ENCODE data around the gene LYPD6B. TPM values are rescaled to one million over a fixed set of nuclear protein-coding genes. Genes with fewer than 3 reads are reported as not detected.

LYPD6B gene
- total RNA-seq, 5 donors from 2014 or later (not counting 1 experiment from before 2014, with no cell fraction given): not detected

GRCh38 chr2:149063177-149063576, 24.7 kb downstream of the LYPD6B start:
- Histone ChIP-seq H3K4me3 (ENCODE audit: control insufficient read depth in 1 of 2, extremely low read depth in 1 of 2, low read length in 1 of 2) (no peak overlapping the region), H3K9me3 (no peaks in the 10 kb centered on the region), H3K4me1 (ENCODE audit: control insufficient read depth in 1 of 2, extremely low read depth in 1 of 2, insufficient read depth in 2 of 2, low read length in 2 of 2) (no peaks in the 10 kb centered on the region), H3K27ac (ENCODE audit: low read length) (no peak overlapping the region), H3K36me3 (ENCODE audit: control insufficient read depth in 2 of 2, extremely low read depth in 1 of 2, insufficient read depth in 1 of 2, low read length in 1 of 2) (no peaks in the 10 kb centered on the region), H3K27me3 (replicated peaks in 1 of 2; ENCODE audit: control insufficient read depth in 2 of 2, extremely low read depth in 1 of 2, insufficient read depth in 2 of 2, low read length in 1 of 2) (no peaks in the 10 kb centered on the region)
- Mint-ChIP-seq H3K27me3 (peaks cover 2 to 5% of the 10 kb centered on the region in 2 donors), H3K36me3 (no peaks in the 10 kb centered on the region), H3K27ac (no peak overlapping the region), H3K4me1 (no peaks in the 10 kb centered on the region), H3K4me3 (no peak overlapping the region), H3K9me3 (peaks cover 0 to 4% (median 0%) of the 10 kb centered on the region in 3 donors)
- ATAC-seq (replicated peaks in 1 of 4) (no peak), DNase-seq (no peak)
- POLR2A ChIA-PET: no interaction called here
- CTCF ChIA-PET: interaction anchor here in 1 of 2 donors (1.2 kb wide), 1 partner anchor 47 kb away, joined by 3 read pairs; no protein-coding TSS in a partner anchor
- no CpG with 5 or more reads among the region's 4 CpGs for WGBS (ENCODE audit: insufficient coverage)

GRCh38 chr2:149064365-149064841, 25.9 kb downstream of the LYPD6B start:
- CTCF ChIA-PET: interaction anchor here in 1 of 2 donors (1.2 kb wide), 1 partner anchor 48 kb away, joined by 3 read pairs; no protein-coding TSS in a partner anchor
- Mint-ChIP-seq H3K4me1 (peaks cover 7 to 9% (median 8%) of the 10 kb centered on the region in 3 donors), H3K9me3 (peaks cover 0 to 4% (median 0%) of the 10 kb centered on the region in 3 donors), H3K27ac (no peak overlapping the region), H3K36me3 (no peaks in the 10 kb centered on the region), H3K4me3 (no peak overlapping the region), H3K27me3 (peaks cover 0 to 12% of the 10 kb centered on the region in 2 donors)
- Histone ChIP-seq H3K27me3 (replicated peaks in 1 of 2; ENCODE audit: control insufficient read depth in 2 of 2, extremely low read depth in 1 of 2, insufficient read depth in 2 of 2, low read length in 1 of 2) (no peaks in the 10 kb centered on the region), H3K27ac (ENCODE audit: low read length) (no peak overlapping the region), H3K36me3 (ENCODE audit: control insufficient read depth in 2 of 2, extremely low read depth in 1 of 2, insufficient read depth in 1 of 2, low read length in 1 of 2) (no peaks in the 10 kb centered on the region), H3K4me1 (ENCODE audit: control insufficient read depth in 1 of 2, extremely low read depth in 1 of 2, insufficient read depth in 2 of 2, low read length in 2 of 2) (no peaks in the 10 kb centered on the region), H3K4me3 (ENCODE audit: control insufficient read depth in 1 of 2, extremely low read depth in 1 of 2, low read length in 1 of 2) (no peak overlapping the region), H3K9me3 (no peaks in the 10 kb centered on the region)
- 75% methylated on average over 2 of the region's 3 CpGs for WGBS (ENCODE audit: insufficient coverage)
- POLR2A ChIA-PET: no interaction called here
- DNase-seq: no peak
- ATAC-seq (replicated peaks in 1 of 4): no peak

GRCh38 chr2:149064856-149065630, 26.5 kb downstream of the LYPD6B start:
- Histone ChIP-seq H3K9me3 (no peaks in the 10 kb centered on the region), H3K36me3 (ENCODE audit: control insufficient read depth in 2 of 2, extremely low read depth in 1 of 2, insufficient read depth in 1 of 2, low read length in 1 of 2) (no peaks in the 10 kb centered on the region), H3K27ac (ENCODE audit: low read length) (no peak overlapping the region), H3K4me1 (ENCODE audit: control insufficient read depth in 1 of 2, extremely low read depth in 1 of 2, insufficient read depth in 2 of 2, low read length in 2 of 2) (no peaks in the 10 kb centered on the region), H3K4me3 (ENCODE audit: control insufficient read depth in 1 of 2, extremely low read depth in 1 of 2, low read length in 1 of 2) (no peak overlapping the region), H3K27me3 (replicated peaks in 1 of 2; ENCODE audit: control insufficient read depth in 2 of 2, extremely low read depth in 1 of 2, insufficient read depth in 2 of 2, low read length in 1 of 2) (no peaks in the 10 kb centered on the region)
- no CpG with 5 or more reads among the region's 5 CpGs for WGBS (ENCODE audit: insufficient coverage)
- ATAC-seq (replicated peaks in 1 of 4) (no peak), DNase-seq (no peak)
- H3K4me1 Mint-ChIP-seq: peaks cover 13 to 15% (median 14%) of the 10 kb centered on the region in 3 donors
- ChIA-PET CTCF (no interaction called here), POLR2A (no interaction called here)
- H3K4me3 Mint-ChIP-seq: no peak overlapping the region
- no peak overlapping the region for H3K27ac Mint-ChIP-seq
- peaks cover 0 to 4% (median 0%) of the 10 kb centered on the region in 3 donors for H3K9me3 Mint-ChIP-seq
- peaks cover under 1 to 12% of the 10 kb centered on the region in 2 donors for H3K27me3 Mint-ChIP-seq
- H3K36me3 Mint-ChIP-seq: no peaks in the 10 kb centered on the region

GRCh38 chr2:149068225-149068995, 29.9 kb downstream of the LYPD6B start:
- no peak overlapping the region for H3K4me3 Mint-ChIP-seq
- H3K4me1 Mint-ChIP-seq: peaks cover 16 to 20% (median 16%) of the 10 kb centered on the region in 3 donors
- no peak overlapping the region for H3K27ac ChIP-seq (ENCODE audit: low read length)
- no peaks in the 10 kb centered on the region for H3K4me1 ChIP-seq (ENCODE audit: control insufficient read depth in 1 of 2, extremely low read depth in 1 of 2, insufficient read depth in 2 of 2, low read length in 2 of 2)
- H3K9me3 ChIP-seq: no peaks in the 10 kb centered on the region
- DNase-seq (no peak), ATAC-seq (replicated peaks in 1 of 4) (no peak)
- peak overlapping the region in 1 of 2 donors; percentile 7 for H3K27ac Mint-ChIP-seq
- H3K9me3 Mint-ChIP-seq: peaks cover 0 to 4% (median 0%) of the 10 kb centered on the region in 3 donors
- H3K27me3 ChIP-seq (replicated peaks in 1 of 2; ENCODE audit: control insufficient read depth in 2 of 2, extremely low read depth in 1 of 2, insufficient read depth in 2 of 2, low read length in 1 of 2): peaks cover 0 to 2% of the 10 kb centered on the region in 2 experiments
- H3K27me3 Mint-ChIP-seq: peaks cover 4 to 20% of the 10 kb centered on the region in 2 donors
- CTCF ChIA-PET: no interaction called here
- POLR2A ChIA-PET: no interaction called here
- no peak overlapping the region for H3K4me3 ChIP-seq (ENCODE audit: control insufficient read depth in 1 of 2, extremely low read depth in 1 of 2, low read length in 1 of 2)
- 63% methylated on average over 2 of the region's 6 CpGs for WGBS (ENCODE audit: insufficient coverage)
- H3K36me3 Mint-ChIP-seq: no peaks in the 10 kb centered on the region
- H3K36me3 ChIP-seq (ENCODE audit: control insufficient read depth in 2 of 2, extremely low read depth in 1 of 2, insufficient read depth in 1 of 2, low read length in 1 of 2): no peaks in the 10 kb centered on the region

GRCh38 chr2:149068996-149069888, 30.7 kb downstream of the LYPD6B start:
- H3K9me3 ChIP-seq: no peaks in the 10 kb centered on the region
- 0% methylated on average over 2 of the region's 5 CpGs for WGBS (ENCODE audit: insufficient coverage)
- H3K36me3 ChIP-seq (ENCODE audit: control insufficient read depth in 2 of 2, extremely low read depth in 1 of 2, insufficient read depth in 1 of 2, low read length in 1 of 2): no peaks in the 10 kb centered on the region
- ChIA-PET CTCF (no interaction called here), POLR2A (no interaction called here)
- H3K4me1 ChIP-seq (ENCODE audit: control insufficient read depth in 1 of 2, extremely low read depth in 1 of 2, insufficient read depth in 2 of 2, low read length in 2 of 2): no peaks in the 10 kb centered on the region
- peaks cover 16 to 20% (median 16%) of the 10 kb centered on the region in 3 donors for H3K4me1 Mint-ChIP-seq
- peak in 13 of 35 experiments; percentile 3 to 46 (median 12) for DNase-seq
- ATAC-seq (replicated peaks in 1 of 4): peak; percentile 78 to 89 (median 83)
- no peaks in the 10 kb centered on the region for H3K36me3 Mint-ChIP-seq
- H3K27me3 ChIP-seq (replicated peaks in 1 of 2; ENCODE audit: control insufficient read depth in 2 of 2, extremely low read depth in 1 of 2, insufficient read depth in 2 of 2, low read length in 1 of 2): peaks cover 2 to 6% of the 10 kb centered on the region in 2 experiments
- H3K27ac ChIP-seq (ENCODE audit: low read length): no peak overlapping the region
- no peak overlapping the region for H3K4me3 ChIP-seq (ENCODE audit: control insufficient read depth in 1 of 2, extremely low read depth in 1 of 2, low read length in 1 of 2)
- peaks cover 4 to 28% of the 10 kb centered on the region in 2 donors for H3K27me3 Mint-ChIP-seq
- peak overlapping the region in 1 of 2 donors; percentile 48 for H3K27ac Mint-ChIP-seq
- no peak overlapping the region for H3K4me3 Mint-ChIP-seq
- H3K9me3 Mint-ChIP-seq: peaks cover 0 to 4% (median 0%) of the 10 kb centered on the region in 3 donors

Measured in T-cell (primary cell).